ENCODE data around the gene PGLYRP4. TPM values are rescaled to one million over a fixed set of nuclear protein-coding genes. Genes with fewer than 3 reads are reported as not detected.

Gene PGLYRP4
- total and polyA plus RNA-seq, 9 donors: not detected

DNA sequence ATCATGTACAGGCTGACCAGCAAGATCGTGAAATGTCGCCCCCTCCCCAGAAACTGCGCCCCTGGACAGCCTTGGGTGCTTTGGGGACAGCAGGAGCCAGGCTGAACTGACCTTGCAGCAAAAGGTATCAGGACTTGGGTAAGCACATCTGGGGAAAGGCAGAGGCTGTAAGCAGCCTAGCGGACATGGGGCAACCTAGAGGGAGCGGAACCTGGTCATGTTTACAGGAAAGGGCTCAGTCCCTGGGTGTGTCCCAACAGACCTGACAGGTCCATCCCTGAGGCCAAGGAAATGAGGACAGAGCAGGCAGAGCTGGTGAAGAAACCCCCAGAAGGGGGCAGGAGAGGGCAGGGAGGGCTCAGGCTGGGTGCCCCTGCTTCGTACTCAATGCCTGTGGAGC lies 45.3 kb upstream of the PGLYRP4 start:
- H3K4me1 ChIP-seq (ENCODE audit: insufficient read depth): no peaks in the 10 kb centered on the region
- no peaks in the 10 kb centered on the region for H3K9me3 ChIP-seq
- H3K4me3 ChIP-seq: no peak overlapping the region
- H3K27me3 ChIP-seq: no peaks in the 10 kb centered on the region
- no peak overlapping the region for H3K27ac ChIP-seq
- DNase-seq: no peak
- intact Hi-C loops (cut with DNase I): no loop called here
- no peaks in the 10 kb centered on the region for H3K36me3 ChIP-seq
- 65 to 81% (median 81%) methylated on average over 6 of the region's 6 CpGs for WGBS, 3 donors
- TF ChIP-seq, protein P1, sequence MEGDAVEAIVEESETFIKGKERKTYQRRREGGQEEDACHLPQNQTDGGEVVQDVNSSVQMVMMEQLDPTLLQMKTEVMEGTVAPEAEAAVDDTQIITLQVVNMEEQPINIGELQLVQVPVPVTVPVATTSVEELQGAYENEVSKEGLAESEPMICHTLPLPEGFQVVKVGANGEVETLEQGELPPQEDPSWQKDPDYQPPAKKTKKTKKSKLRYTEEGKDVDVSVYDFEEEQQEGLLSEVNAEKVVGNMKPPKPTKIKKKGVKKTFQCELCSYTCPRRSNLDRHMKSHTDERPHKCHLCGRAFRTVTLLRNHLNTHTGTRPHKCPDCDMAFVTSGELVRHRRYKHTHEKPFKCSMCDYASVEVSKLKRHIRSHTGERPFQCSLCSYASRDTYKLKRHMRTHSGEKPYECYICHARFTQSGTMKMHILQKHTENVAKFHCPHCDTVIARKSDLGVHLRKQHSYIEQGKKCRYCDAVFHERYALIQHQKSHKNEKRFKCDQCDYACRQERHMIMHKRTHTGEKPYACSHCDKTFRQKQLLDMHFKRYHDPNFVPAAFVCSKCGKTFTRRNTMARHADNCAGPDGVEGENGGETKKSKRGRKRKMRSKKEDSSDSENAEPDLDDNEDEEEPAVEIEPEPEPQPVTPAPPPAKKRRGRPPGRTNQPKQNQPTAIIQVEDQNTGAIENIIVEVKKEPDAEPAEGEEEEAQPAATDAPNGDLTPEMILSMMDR (IDR thresholded peaks at IDR 0.05): no peak
- TF ChIP-seq POLR2A (IDR thresholded peaks at IDR 0.05): no peak
- no peak for TF ChIP-seq EP300 (IDR thresholded peaks at IDR 0.05)

DNA sequence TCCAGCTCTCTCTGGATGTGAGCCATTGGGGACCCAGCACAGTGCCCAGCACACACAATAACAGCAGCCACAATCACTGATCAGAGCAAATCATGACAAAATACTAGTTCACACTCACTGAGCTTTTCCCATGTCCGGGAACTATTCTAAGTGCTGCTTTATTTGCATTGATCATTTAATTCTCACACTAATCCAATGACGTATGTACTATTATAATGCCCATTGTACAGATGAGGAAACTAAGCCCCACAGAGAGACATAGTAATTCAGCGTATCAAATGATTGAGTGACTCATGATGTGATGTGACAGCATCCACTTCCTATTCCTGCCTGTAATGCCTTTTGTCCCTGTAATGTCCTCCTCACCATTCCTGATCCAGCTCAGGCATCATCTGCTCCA lies 44.2 kb upstream of the PGLYRP4 start:
- H3K27ac ChIP-seq: no peak overlapping the region
- H3K27me3 ChIP-seq: no peaks in the 10 kb centered on the region
- H3K4me1 ChIP-seq (ENCODE audit: insufficient read depth): no peaks in the 10 kb centered on the region
- H3K9me3 ChIP-seq: no peaks in the 10 kb centered on the region
- 83 to 90% (median 85%) methylated on average over 3 of the region's 3 CpGs for WGBS, 3 donors
- intact Hi-C loops (cut with DNase I): no loop called here
- no peak for DNase-seq
- no peak overlapping the region for H3K4me3 ChIP-seq
- TF ChIP-seq POLR2A (IDR thresholded peaks at IDR 0.05): no peak
- TF ChIP-seq, protein P1 (IDR thresholded peaks at IDR 0.05): no peak
- TF ChIP-seq EP300 (IDR thresholded peaks at IDR 0.05): no peak
- H3K36me3 ChIP-seq: no peaks in the 10 kb centered on the region

DNA sequence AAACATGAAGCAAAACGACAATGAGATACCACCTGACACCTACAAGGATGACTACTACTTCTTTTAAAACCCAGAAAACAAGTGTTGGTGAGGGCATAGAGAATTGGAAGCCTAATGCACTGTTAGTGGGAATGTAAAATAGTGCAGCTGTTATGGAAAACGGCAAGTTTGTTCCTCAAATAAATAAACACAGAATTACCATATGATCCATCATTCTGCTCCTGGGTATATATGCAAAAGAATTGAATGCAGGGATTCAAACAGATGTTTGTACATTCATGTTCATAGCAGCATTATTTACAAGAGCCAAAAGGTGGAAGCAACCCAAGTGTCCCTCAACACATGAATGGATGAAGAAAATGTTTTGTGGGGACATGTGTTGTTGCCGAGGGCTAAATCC lies 43.6 kb upstream of the PGLYRP4 start:
- intact Hi-C loops (cut with DNase I): no loop called here

DNA sequence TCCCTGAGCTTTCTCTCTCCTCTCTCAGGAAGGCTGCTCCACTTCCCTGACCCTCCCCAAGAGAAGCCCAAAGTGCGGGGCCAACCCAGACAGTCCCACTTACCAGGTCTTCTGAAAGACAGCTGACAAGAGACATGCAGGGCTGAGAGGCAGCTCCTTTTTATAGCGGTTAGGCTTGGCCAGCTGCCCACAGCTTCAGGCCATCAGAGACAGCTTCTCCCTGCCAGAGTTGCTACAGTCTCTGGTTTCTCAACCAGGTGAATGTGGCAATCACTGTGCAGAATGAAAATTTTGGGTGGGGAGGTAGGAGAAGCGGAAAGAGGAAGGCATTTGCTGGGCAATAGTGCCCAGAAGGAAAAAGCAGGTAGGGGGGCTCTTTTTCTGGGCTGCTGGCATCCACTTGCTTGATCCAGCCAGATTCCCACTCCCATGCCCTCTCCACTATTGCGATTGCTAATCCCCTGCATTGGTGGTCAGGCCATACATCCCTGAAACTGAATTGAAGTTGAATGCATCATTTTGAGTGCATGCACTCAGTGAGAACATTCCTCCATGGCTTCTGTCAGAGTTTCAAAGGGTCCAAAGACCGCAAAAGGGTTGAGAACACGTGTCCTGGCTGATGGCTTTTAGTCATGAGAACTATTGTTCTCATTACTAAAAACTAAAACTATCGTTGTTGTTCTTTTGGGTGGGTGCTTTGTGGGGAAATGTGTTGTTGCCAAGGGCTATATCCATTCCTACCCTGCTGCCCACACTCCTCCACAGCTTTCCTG lies 42.5 kb upstream of the PGLYRP4 start, which contains the start of gene S100A8:
Gene S100A8, minus strand, starts transcription at position 136 of the 773 bp plus-strand sequence. CDS start 538 bp downstream, outside the sequence.
- TF ChIP-seq EP300 (IDR thresholded peaks at IDR 0.05): no peak
- no peak for TF ChIP-seq POLR2A (IDR thresholded peaks at IDR 0.05)
- TF ChIP-seq, protein P1 (IDR thresholded peaks at IDR 0.05): no peak
- DNase-seq: no peak
- Histone ChIP-seq H3K4me1 (ENCODE audit: insufficient read depth) (no peaks in the 10 kb centered on the region), H3K9me3 (no peaks in the 10 kb centered on the region), H3K4me3 (no peak within 1 kb of the TSS), H3K27ac (no peak within 1 kb of the TSS), H3K27me3 (no peaks in the 10 kb centered on the region), H3K36me3 (no peaks in the 10 kb centered on the region)
- intact Hi-C loops (cut with DNase I): no loop called here
- WGBS, 3 donors: 71 to 81% (median 74%) methylated on average over 7 of the region's 7 CpGs

More for the DNA sequence above, 43.6 kb upstream of the PGLYRP4 start:
- Histone ChIP-seq H3K4me1 (ENCODE audit: insufficient read depth) (no peaks in the 10 kb centered on the region), H3K9me3 (no peaks in the 10 kb centered on the region), H3K27me3 (no peaks in the 10 kb centered on the region), H3K4me3 (no peak overlapping the region), H3K27ac (no peak overlapping the region), H3K36me3 (no peaks in the 10 kb centered on the region)
- no peak for DNase-seq
- TF ChIP-seq, protein P1 (IDR thresholded peaks at IDR 0.05): no peak
- TF ChIP-seq POLR2A (IDR thresholded peaks at IDR 0.05) (no peak), EP300 (IDR thresholded peaks at IDR 0.05) (no peak)
- 28 to 51% (median 30%) methylated on average over 3 of the region's 3 CpGs for WGBS, 3 donors

Data from ovary (tissue), 9 donors.